H1 (cell line): ENCODE results near the gene NCBP2. TPM values are rescaled to one million over a fixed set of nuclear protein-coding genes. Genes with fewer than 3 reads are reported as not detected.
"Not testable (repeated sequence)": the region's sequence is repeated elsewhere in the genome, so short reads cannot be mapped to it uniquely, and the experiment has no call there.

Experiments
- CTCF ChIA-PET: fragments of 300-600 bp; sonication (Branson Sonifier 250); formaldehyde crosslinking; loops from one replicate; lab custom pipeline; 2021; ENCODE audit not compliant: partially characterized antibody; lab: Charles Lee
- POLR2A ChIA-PET: fragments of 300-600 bp; sonication (Branson Sonifier 250); formaldehyde crosslinking; loops from one replicate; lab custom pipeline; 2021; ENCODE audit warnings: inconsistent platforms; ENCODE audit not compliant: partially characterized antibody; lab: Charles Lee
- DNase-seq, 2 experiments: peaks; one replicate each; pipeline versions ENCODE4 v3.0.0 to v3.0.0-alpha.2; 2010 to 2022; ENCODE audit warnings: low spot score in 2 of 2, low read depth in 1 of 2, mixed read lengths in 1 of 2
- FAIRE-seq: peaks from 2 replicates; lab custom pipeline; 2011; peaks lifted over from hg19 to GRCh38; lab: Jason Lieb, UNC
- H2AFZ ChIP-seq: 2 replicates; pipeline ENCODE4 v1.8.1; 2012; ENCODE audit warnings: low read length, inconsistent platforms
- H2AK5ac ChIP-seq: 2 replicates; pipeline ENCODE4 v1.6.1; 2013; ENCODE audit warnings: low read depth, low read length
- H2BK120ac ChIP-seq: replicated peaks from 2 replicates; pipeline ENCODE3; 2013; ENCODE audit warnings: low read depth, low read length, inconsistent platforms
- H2BK12ac ChIP-seq: 2 replicates; pipeline ENCODE4 v1.6.1; 2013; ENCODE audit warnings: low read depth, low read length
- H2BK15ac ChIP-seq: 2 replicates; pipeline ENCODE4 v1.6.1; 2013; ENCODE audit warnings: low read length
- H2BK20ac ChIP-seq: 2 replicates; pipeline ENCODE4 v1.6.1; 2013; ENCODE audit warnings: low read length
- H2BK5ac ChIP-seq: 2 replicates; pipeline ENCODE4 v1.6.1; 2013; ENCODE audit warnings: low read depth, low read length
- H3K14ac ChIP-seq: 2 replicates; pipeline ENCODE4 v1.6.1; 2013; ENCODE audit warnings: inconsistent platforms; ENCODE audit not compliant: insufficient read length
- H3K18ac ChIP-seq: 2 replicates; pipeline ENCODE4 v1.6.1; 2013; ENCODE audit warnings: low read length; ENCODE audit errors: extremely low read depth
- H3K23ac ChIP-seq: 2 replicates; pipeline ENCODE4 v1.6.1; 2013; ENCODE audit warnings: inconsistent platforms; ENCODE audit not compliant: insufficient read length
- H3K23me2 ChIP-seq: 2 replicates; pipeline ENCODE4 v1.6.1; 2013; ENCODE audit warnings: low read depth, low read length
- H3K27ac ChIP-seq: 2 replicates; pipeline ENCODE4 v1.6.1; 2011; ENCODE audit warnings: low read depth, low read length, inconsistent platforms
- H3K27me3 ChIP-seq, 4 experiments: replicated peaks in 1 of 4; 1 replicate in 1 of 4; 2 replicates in 3 of 4; pipeline versions ENCODE4 v1.6.1 to v1.8.1; 2011 to 2013; ENCODE audit warnings: low read length in 3 of 4, mild to moderate bottlenecking in 3 of 4, inconsistent platforms in 2 of 4, mixed read lengths in 2 of 4, moderate library complexity in 1 of 4; ENCODE audit not compliant: control insufficient read depth in 3 of 4, insufficient read depth in 3 of 4; ENCODE audit errors: extremely low read depth in 1 of 4
- H3K36me3 ChIP-seq, 4 experiments: 2 replicates each; pipeline versions ENCODE4 v1.6.1 to v1.8.1; 2011 to 2013; ENCODE audit warnings: mild to moderate bottlenecking in 4 of 4, low read length in 3 of 4, moderate library complexity in 2 of 4, control low read depth in 1 of 4, inconsistent platforms in 1 of 4; ENCODE audit not compliant: insufficient read depth in 4 of 4, control insufficient read depth in 2 of 4
- H3K4ac ChIP-seq: replicated peaks from 2 replicates; pipeline ENCODE3; 2013; ENCODE audit warnings: low read length, low read depth, mixed read lengths, inconsistent platforms; ENCODE audit not compliant: insufficient read length
- H3K4me1 ChIP-seq, 4 experiments: replicated peaks in 1 of 4; 1 replicate in 1 of 4; 2 replicates in 3 of 4; pipeline versions ENCODE4 v1.6.1 to v1.8.1; 2011 to 2013; ENCODE audit warnings: low read length in 3 of 4, inconsistent platforms in 2 of 4, mixed read lengths in 1 of 4; ENCODE audit not compliant: insufficient read depth in 4 of 4, control insufficient read depth in 3 of 4
- H3K4me2 ChIP-seq, 2 experiments: 2 replicates each; pipeline versions ENCODE4 v1.6.1 to v1.8.1; 2011 to 2013; ENCODE audit warnings: low read depth in 2 of 2, low read length in 2 of 2, control low read depth in 1 of 2, inconsistent platforms in 1 of 2, mild to moderate bottlenecking in 1 of 2; ENCODE audit not compliant: insufficient read depth in 1 of 2
- H3K4me3 ChIP-seq, 4 experiments: fragments of 200-600, 300-600 bp in 1 of 4; sonication (generic), shearing (Covaris generic), sonication (Bioruptor Twin) in 1 of 4; 2 replicates each; pipeline versions ENCODE4 v1.5.1 to v1.8.1; 2011 to 2016; ENCODE audit warnings: low read length in 4 of 4, low read depth in 3 of 4, control low read depth in 2 of 4, inconsistent platforms in 2 of 4, mild to moderate bottlenecking in 2 of 4, mixed read lengths in 1 of 4, moderate library complexity in 1 of 4; ENCODE audit not compliant: insufficient read depth in 2 of 4; ENCODE audit errors: extremely low read depth in 1 of 4
- H3K56ac ChIP-seq: replicated peaks from 2 replicates; pipeline ENCODE3; 2013; ENCODE audit warnings: low read depth, mild to moderate bottlenecking, mixed read lengths, low read length, inconsistent platforms; ENCODE audit not compliant: insufficient read length
- H3K79me1 ChIP-seq: 2 replicates; pipeline ENCODE4 v1.6.1; 2013; ENCODE audit warnings: low read depth, low read length, control low read depth
- H3K79me2 ChIP-seq, 2 experiments: 2 replicates each; pipeline versions ENCODE4 v1.6.1 to v1.8.1; 2012 to 2013; ENCODE audit warnings: low read length in 2 of 2, mild to moderate bottlenecking in 2 of 2, inconsistent platforms in 1 of 2; ENCODE audit not compliant: insufficient read depth in 2 of 2, control insufficient read depth in 1 of 2
- H3K9ac ChIP-seq, 4 experiments: replicated peaks in 1 of 4; 1 replicate in 1 of 4; 2 replicates in 3 of 4; pipeline versions ENCODE4 v1.6.1 to v1.8.1; 2011 to 2013; ENCODE audit warnings: low read depth in 3 of 4, low read length in 3 of 4, control low read depth in 2 of 4, mild to moderate bottlenecking in 2 of 4, moderate library complexity in 2 of 4, inconsistent platforms in 1 of 4; ENCODE audit errors: extremely low read depth in 1 of 4
- H3K9me3 ChIP-seq, 2 experiments: 2 replicates each; pipeline versions ENCODE4 v1.6.1 to v1.8.1; 2012 to 2013; ENCODE audit warnings: mild to moderate bottlenecking in 2 of 2, moderate library complexity in 2 of 2, control low read depth in 1 of 2, inconsistent platforms in 1 of 2, low read depth in 1 of 2, low read length in 1 of 2, mixed read lengths in 1 of 2; ENCODE audit not compliant: insufficient read depth in 2 of 2
- H4K20me1 ChIP-seq, 2 experiments: replicated peaks in 1 of 2; 2 replicates each; pipeline versions ENCODE3 to v1.8.1; 2011 to 2013; ENCODE audit warnings: inconsistent platforms in 2 of 2, low read length in 2 of 2, mild to moderate bottlenecking in 1 of 2; ENCODE audit not compliant: insufficient read depth in 2 of 2, control insufficient read depth in 1 of 2
- H4K5ac ChIP-seq: 2 replicates; pipeline ENCODE4 v1.6.1; 2013; ENCODE audit warnings: low read length, low read depth, mixed read lengths, inconsistent platforms; ENCODE audit not compliant: insufficient read length
- H4K8ac ChIP-seq: 2 replicates; pipeline ENCODE4 v1.8.0; 2013; ENCODE audit warnings: mild to moderate bottlenecking, moderate library complexity, low read length, inconsistent platforms; ENCODE audit not compliant: insufficient read depth; ENCODE audit errors: extremely low read depth
- H4K91ac ChIP-seq: replicated peaks from 2 replicates; pipeline ENCODE3; 2013; ENCODE audit warnings: low read length, mixed read lengths, inconsistent platforms; ENCODE audit not compliant: insufficient read length
- WGBS, 2 experiments: shearing (Covaris generic) in 1 of 2; methylation state at CpG; one replicate each; pipeline versions ENCODE4 v1.1.6 to v1.1.7; 2013 to 2015; ENCODE audit warnings: low lambda C conversion rate in 2 of 2, mixed read lengths in 2 of 2, inconsistent platforms in 1 of 2, low coverage in 1 of 2, missing lambda C conversion rate in 1 of 2; ENCODE audit not compliant: insufficient replicate concordance in 2 of 2, insufficient coverage in 1 of 2, insufficient read length in 1 of 2; ENCODE audit errors: extremely low coverage in 1 of 2, missing lambda C conversion rate in 1 of 2; 5-methylcytosine and 5-hydroxymethylcytosine counted together
- polyA plus RNA-seq, 7 experiments: library from polyadenylated mRNA; depleted of rRNA in 3 of 7; stranded (reverse) in 5 of 7; unstranded in 2 of 7; fragments of >200 nt in 5 of 7; fragments of 200-250 nt in 2 of 7; gene quantifications; 1 replicate in 5 of 7; 2 replicates in 1 of 7; 4 replicates in 1 of 7; pipeline versions ENCODE4 v1.2.1 to v1.2.3, GENCODE V29; 2011 to 2013; ENCODE audit warnings: missing spikeins in 2 of 7, mixed read lengths in 2 of 7
- total RNA-seq: library from RNA; stranded (reverse); fragmentation: NEBNext Ultra II Directional; extraction: Animal tissue kit (Norgen Biotek cat#: 25700); gene quantifications from 2 replicates; pipeline ENCODE4 v1.2.1, GENCODE V29; 2021

NCBP2 gene
- total and polyA plus RNA-seq, 2 of the 8 experiments (the other 6 are each of a cell fraction or from before 2014, with no cell fraction given) = 34.1 to 100 TPM

DNA sequence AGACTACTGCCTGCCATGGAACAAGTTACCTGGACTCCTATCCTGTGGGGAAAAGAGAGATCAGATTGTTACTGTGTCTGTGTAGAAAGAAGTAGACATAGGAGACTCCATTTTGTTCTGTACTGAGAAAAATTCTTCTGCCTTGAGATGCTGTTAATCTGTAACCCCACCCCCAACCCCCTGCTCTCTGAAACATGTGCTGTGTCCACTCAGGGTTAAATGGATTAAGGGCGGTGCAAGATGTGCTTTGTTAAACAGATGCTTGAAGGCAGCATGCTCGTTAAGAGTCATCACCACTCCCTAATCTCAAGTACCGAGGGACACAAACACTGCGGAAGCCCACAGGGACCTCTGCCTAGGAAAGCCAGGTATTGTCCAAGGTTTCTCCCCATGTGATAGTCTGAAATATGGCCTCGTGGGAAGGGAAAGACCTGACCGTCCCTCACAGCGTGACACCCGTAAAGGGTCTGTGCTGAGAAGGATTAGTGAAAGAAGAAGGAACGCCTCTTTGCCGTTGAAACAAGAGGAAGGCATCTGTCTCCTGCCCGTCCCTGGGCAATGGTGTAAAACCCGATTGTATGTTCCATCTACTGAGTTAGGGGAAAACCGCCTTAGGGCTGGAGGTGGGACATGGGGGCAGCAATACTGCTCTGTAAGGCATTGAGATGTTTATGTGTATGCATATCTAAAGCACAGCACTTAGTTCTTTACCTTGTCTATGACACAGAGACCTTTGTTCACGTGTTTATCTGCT is 1.9 kb upstream of the NCBP2 start:
- H3K56ac ChIP-seq, H2BK12ac ChIP-seq, DNase-seq, H4K8ac ChIP-seq, H3K23ac ChIP-seq, H3K4ac ChIP-seq, H3K4me1 ChIP-seq, H2AFZ ChIP-seq, H3K79me1 ChIP-seq, H3K9ac ChIP-seq, POLR2A ChIA-PET, H4K91ac ChIP-seq, H3K36me3 ChIP-seq, H2BK5ac ChIP-seq, H3K9me3 ChIP-seq, H2BK15ac ChIP-seq, H2AK5ac ChIP-seq, H3K27ac ChIP-seq, H3K23me2 ChIP-seq, H4K20me1 ChIP-seq, H3K27me3 ChIP-seq, H2BK20ac ChIP-seq, H3K14ac ChIP-seq, H2BK120ac ChIP-seq, FAIRE-seq, H3K18ac ChIP-seq, H4K5ac ChIP-seq: not testable (repeated sequence)
- peaks cover 17 to 40% of the 10 kb centered on the region in 2 experiments for H3K79me2 ChIP-seq
- H3K4me3 ChIP-seq = peak overlapping the region in 1 of 4 experiments; percentile 81; a peak in 2 of 8 replicates
- H3K4me2 ChIP-seq = peak overlapping the region; percentile 85 to 92; a peak in 2 of 4 replicates
- 87% methylated on average over 13 of the region's 14 CpGs; no CpG with 5 or more reads in 1 of the 2 experiments for WGBS, 2 experiments
- CTCF ChIA-PET = interaction anchor here (0.8 kb wide), 2 partner anchors 23 to 26 kb away, joined by 5 read pairs; no protein-coding TSS in a partner anchor
